ENCODE measurements around the gene AGXT.

The AGXT gene

DNA sequence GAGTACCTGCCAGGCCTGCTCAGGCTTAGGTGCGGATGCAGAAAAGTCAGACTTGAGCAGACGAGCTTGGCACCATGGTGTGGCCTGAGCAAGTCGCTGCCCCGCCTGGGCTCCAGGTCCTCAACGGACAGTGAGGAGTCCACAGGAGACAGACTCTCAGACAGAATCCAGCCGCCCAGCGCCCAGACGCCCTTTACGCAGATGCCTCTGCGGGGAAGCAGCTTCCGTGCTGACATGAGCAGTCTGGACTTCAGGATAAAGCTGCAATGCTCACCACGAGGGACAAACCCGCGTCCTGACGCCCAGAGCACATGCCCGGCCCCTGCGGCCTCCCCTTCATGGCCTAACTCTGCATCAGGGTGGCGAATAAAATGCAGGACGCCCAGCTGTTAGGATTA is 30.8 kb downstream of the AGXT start:
- no peak for DNase-seq

DNA sequence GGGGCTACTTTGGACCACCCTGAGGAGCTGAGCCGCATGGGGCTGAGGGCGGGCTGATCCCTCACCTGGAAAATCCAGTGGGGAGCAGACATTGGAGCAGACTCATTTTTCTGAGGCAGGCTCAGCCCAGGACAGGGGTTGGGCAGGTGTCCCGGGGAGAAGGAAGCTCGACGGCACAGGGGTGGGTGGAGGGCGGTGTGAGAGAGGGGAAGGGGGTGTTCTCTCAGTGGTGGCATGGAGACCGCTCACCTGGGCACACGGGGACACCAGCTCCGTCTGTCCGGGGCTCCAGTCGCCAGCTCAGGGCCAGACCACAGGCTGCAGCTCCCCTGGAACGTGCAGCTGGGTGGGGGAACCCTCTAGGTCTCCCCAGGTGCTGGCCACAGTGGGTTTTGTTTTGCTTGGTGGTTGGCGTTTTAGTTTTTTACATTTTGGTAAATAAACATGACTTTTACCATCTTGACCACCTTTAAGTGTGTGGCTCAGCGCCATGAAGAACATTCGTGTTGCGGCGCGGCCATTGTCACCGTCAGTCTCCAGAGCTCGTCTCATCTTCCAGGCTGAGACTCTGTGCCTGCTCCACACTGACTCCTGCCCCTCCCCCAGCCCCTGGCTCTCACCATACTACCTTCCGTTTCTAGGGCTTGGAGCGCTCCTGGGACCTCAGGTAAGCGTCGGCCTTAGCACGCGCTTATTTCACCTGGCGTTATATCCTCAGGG is 31.7 kb downstream of the AGXT start:
- no peak for DNase-seq

GRCh38 chr2:240901986-240902614 is 33.5 kb downstream of the AGXT start:
- no peak for DNase-seq

DNA sequence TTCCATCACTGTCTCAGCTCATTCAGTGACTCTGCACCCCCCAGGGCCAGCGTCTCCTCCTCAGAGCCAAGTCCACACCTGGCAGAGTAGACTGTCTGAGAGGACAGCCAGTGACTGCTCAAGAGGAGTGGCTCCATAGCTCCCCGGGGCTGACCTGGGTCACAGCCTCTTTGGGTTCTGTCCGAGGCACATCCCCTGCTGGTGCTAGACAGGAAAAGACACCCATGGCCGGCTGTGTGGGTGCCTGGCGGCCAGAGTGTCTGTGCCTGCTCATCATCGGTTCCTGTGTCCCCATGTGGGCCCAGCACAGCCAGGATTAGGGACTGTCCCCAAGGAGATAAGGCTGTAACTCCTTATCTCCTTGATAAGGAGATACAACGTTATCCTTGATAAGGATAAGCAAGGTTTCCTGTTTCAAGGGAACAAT is 34.0 kb downstream of the AGXT start:
- DNase-seq = no peak

- no peak for DNase-seq
Measured at GRCh38 chr2:240903191-240904060, 34.8 kb downstream of the AGXT start.

DNA sequence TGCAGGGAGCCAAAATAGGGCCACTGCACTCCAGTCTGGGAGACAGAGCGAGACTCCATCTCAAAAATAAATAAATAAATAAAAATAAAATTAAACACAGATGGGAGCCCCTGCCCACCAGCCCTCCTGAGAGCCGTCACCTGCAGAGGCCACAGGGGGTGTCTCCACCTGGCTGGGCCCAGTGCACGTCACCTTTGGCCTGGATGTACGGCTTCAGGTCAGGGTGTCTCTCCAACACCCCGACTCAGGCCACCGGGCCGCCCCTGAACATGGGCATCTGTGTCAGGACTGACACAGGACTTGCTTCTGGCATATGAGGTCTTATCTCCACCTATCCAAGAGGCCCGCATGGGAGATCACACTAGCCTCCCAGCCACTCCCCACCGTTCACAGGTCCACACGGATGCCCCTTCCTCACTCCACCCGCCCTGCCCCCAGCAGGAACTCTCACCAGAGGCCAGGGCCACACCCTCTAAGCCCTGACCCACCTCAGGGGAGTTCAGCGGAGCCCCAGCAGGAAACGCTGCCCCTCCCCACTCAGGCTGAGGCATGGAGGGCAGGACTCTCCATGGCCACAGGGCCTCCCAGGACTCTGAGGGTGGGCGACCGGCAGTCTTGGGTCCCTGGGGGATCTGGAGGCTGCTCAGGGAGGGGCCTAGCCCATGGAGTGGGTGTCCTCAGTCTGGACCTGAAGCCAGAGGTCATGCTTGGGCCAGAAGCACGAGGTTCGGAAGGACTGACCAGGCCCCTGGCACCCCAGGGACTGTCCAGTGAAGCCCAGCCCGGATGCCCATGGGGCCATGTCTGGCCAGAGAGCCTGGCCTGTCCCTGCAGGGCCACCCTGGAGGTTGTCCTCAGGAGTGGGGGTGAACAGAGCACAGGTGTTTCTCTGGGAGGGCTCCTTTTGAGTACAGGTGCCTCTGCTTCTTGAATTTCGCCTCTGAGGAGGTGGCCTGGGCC is 35.9 kb downstream of the AGXT start:
- DNase-seq = no peak

DNA sequence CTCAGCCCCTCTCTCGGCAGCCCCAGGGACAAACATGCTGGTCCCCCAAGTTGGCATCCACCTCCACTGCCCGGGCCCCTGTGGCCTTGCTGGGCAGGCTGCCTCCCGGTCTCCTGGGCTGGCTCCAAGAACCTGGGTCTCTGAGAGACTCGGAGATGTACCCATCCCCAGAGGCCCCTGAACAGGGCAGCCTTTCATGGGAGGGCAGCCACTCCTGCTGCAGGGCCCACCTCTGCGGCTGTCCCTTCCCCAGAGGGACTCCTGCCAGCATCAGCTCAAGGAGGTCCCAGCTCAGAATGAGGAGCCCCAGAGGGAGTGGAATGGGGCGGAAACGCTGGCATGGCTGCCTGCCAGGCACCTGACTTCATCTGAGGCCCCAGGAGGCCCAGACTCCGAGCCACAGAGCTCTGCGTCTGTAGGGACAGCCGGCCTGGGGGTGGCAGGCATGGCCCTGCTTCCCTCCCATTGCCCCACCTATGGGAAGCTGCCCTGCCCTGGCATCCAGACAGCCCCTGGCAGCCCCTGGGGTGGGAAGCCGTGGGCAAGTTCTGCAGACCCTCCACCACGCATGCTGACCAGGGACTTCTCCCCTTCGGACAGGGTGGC is 36.7 kb downstream of the AGXT start:
- DNase-seq = no peak

- DNase-seq = no peak
Measured at GRCh38 chr2:240906141-240906910, 37.7 kb downstream of the AGXT start, which contains the start of gene CROCC2. TSS of gene CROCC2 (plus strand) at chr2:240906336. CDS start at chr2:240906514, 178 bp downstream.

- no peak for DNase-seq
Measured at GRCh38 chr2:240906911-240907590, 38.4 kb downstream of the AGXT start.

DNA sequence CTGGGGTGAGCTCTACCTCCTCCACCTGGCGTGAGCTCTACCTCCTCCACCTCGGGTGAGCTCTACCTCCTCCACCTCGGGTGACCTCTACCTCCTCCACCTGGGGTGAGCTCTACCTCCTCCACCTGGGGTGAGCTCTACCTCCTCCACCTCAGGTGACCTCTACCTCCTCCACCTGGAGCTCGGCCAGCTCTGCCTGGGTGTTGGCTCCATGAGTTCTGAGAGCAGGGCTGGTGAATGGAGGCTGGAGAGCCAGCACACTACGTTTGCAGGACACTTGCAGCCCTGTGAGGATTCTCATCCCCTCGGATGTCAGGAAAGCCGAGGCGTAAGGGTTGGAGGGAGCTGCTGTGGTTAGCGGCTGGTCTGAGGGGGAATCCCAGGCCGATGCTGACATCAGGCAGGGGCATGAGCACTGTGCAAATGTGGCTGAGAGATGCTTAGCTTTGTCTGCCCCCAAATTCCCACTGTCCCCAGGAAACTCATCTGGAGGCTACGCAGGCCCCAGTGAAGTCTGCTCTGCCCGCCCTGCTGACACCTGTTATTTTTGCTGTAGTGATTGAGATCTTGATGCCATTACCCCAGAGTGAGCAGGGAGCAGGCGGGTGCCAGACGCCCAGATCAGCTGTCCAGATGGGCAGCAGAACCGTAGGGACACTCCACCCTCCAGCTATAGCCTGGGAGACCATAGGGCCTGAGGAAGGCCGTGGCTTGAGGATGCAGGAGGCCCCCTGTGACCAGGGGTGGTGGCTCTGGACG is 40.8 kb downstream of the AGXT start:
- no peak for DNase-seq

GRCh38 chr2:240911641-240912265 is 43.1 kb downstream of the AGXT start:
- DNase-seq = no peak

- no peak for DNase-seq
Measured at GRCh38 chr2:240912878-240913809, 44.5 kb downstream of the AGXT start.

DNA sequence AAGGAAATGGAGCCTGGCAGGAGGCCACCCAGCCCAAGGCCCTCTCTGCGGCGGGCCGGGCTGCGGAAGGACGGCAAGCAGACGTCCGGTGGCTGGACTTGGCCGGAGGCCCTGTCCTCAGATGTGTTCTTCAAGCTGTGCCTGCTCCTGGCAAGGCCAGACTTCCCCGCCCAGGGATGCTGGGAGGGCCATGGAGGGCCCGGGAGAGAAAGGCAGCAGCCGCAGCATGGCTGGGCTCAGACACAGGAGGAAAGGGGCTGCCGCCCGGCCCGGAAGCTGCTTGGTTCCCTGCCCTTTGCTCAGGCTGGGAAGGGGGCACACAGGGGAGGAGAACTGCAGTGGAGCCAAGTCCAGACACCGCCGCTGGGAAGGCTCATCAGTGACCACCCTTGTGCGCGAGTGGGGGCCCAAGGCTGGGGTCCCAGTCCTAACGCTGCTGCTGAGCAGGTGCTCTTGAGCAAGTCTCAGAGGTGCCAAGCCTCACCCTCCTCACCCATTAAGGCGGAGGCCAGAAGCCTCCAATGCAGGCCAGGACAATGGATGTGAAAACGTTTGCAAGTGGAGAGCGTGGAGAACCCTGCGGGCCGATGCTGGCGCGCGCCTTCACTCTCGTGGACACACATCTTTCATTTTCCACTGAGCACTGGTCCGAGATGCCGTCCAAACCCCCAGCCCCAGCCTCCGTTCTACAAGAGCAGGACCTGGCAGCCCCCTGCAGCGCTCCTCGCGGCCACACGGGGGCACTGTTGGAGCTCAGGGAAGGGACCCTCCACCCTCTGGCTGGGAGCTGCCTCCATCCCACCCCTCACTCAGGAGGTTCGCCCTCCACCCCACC is 45.4 kb downstream of the AGXT start:
- peak; percentile 68 for DNase-seq

DNA sequence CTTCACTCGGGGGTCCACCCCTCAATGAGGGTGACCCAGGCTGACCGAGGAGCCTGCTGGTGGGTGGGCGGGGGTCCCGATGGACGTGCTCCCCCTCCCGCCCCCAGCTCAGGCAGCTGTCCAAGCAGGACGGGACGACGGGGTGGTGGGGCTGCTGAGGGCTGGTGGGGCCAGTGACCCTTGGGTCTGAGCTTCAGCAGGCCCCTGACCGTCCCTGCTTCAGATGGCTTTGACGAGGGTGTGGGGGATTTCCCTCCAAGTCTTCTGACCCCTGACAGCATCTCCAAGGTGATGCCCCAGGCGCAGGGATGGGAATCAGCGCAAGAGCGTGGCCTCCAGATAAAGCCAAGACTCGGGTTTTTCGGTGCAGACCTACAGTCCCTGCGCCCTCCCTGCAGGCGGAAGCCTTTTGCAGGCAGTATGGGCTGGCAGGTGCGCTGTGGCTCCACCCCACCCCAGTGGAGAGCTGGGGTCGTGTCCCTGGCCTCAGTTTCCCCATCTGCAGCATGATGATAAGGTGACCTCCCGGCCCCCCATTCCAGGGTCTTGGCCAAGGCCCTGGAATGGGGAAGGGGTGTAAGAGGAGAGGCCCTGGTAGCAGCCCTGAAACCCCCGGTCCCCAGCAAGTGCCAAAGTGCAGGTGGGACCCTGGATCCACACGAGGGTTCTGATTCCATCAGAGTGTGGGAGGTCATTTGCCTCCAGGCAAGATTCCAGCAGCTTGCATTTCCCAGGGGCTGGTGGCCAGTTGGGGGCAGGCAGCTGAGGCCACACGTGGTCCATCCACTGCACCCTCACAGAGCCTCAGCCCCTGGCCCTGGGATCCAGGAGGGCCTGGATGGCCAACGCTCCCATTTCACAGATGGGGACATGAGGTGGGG is 46.3 kb downstream of the AGXT start:
- no peak for DNase-seq

DNA sequence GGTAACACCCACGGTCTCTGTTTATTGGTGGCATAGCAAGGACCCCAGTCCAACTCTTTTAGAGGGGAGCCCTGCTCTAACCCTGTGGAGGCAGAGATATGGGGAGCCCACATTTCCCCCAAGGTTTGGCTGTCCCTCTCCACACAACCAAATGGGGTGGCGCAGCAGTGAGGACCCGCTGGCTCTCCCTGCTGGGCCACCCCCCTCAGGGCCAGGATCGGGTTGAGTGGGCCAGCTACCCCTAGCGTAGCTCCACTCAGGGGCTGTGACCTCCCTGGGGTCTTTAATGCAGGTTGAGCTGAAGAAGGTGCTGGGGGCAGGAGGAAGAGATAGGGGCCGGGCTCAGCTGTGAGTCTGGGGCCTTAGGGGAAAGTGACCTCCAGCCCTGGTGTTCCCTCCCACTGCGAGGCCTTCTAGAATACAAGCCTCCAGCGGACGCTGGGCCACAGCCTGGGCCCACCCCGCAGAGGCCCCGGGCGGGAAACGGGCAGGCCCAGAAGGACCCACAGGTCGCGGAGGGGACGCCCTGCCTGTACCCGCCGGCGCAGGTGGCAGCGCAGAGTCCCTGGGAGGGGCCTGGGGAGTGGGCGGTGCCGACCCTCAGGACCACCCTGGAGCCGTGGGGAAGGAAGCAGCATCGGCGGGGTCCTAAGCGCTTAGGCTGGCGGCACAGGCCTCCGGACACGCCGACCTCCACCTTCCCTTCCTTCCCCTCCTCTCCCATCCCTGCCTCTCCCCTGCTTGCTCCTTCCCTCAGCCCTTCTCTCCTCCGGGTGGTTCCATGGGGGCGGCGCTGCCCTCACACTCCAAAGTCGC is 47.1 kb downstream of the AGXT start:
- no peak for DNase-seq

All from CD4-positive, alpha-beta T cell treated with Interleukin-6 for 4 hours (primary cell).